Measurements from ENCODE around the gene ANKRD6.

GRCh38 chr6:89585154-89585553, 152.2 kb downstream of the ANKRD6 start:
- TF ChIP-seq CTCF (IDR thresholded peaks at IDR 0.05) (no peak), POLR2A (IDR thresholded peaks at IDR 0.05) (no peak), POLR2AphosphoS5 (IDR thresholded peaks at IDR 0.05) (no peak)
